NT2/D1 (cell line): ENCODE data around the gene GLYAT.

Source experiments
- YY1 ChIP-seq: IDR thresholded peaks from 2 replicates; pipeline ENCODE4 v1.6.1; 2011; ENCODE audit not compliant: insufficient read length, insufficient read depth
- ZNF274 ChIP-seq: IDR thresholded peaks from 2 replicates; pipeline ENCODE4 v1.6.1; 2011; ENCODE audit warnings: mild to moderate bottlenecking, low read depth, low read length

- TF ChIP-seq YY1 (no peak), ZNF274 (no peak)
Observed at GRCh38 chr11:58781345-58781744, 49.6 kb upstream of the GLYAT start.
